Cardiac fibroblast (primary cell): ENCODE results near the gene PPP1R16B.

Experiments used
- DNase-seq, 2 donors: peaks; one replicate each; pipeline versions ENCODE4 v3.0.0 to v3.0.0-alpha.2; 2010; ENCODE audit warnings: low read depth in 2 of 2
- H3K4me3 ChIP-seq, 2 donors: replicated peaks in 1 of 2; 1 replicate in 1 of 2; 2 replicates in 1 of 2; pipeline ENCODE4 v1.5.1; 2011; ENCODE audit warnings: low read depth in 2 of 2, low read length in 2 of 2, mild to moderate bottlenecking in 2 of 2, moderate library complexity in 1 of 2
- TF ChIP-seq, protein P1 (sequence below): IDR thresholded peaks from one replicate; pipeline ENCODE4 v1.5.1; 2011; ENCODE audit warnings: low read depth, mild to moderate bottlenecking, low read length, inconsistent platforms

The PPP1R16B gene

DNA sequence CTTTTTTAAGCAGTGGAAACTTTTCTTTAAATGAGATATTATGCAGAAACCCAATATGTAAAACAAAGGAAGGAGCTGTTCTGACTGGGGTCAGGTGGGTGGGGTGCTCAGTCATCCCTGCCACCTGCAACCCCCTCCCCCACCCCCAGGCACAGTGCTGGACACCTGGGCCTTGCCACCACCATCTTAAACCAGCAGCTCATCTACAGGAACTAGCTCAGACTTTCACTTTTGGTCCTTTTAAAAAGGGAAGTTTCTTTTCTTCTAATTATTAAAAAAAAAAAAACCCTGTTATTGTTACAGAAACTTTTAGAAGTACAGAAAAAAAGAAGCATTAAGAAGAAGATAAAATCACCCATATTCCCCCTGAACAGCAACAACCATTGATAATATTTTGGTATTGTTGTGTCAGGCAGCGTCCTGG lies 37.1 kb downstream of the PPP1R16B start:
- DNase-seq, result no peak
- TF ChIP-seq, protein P1, sequence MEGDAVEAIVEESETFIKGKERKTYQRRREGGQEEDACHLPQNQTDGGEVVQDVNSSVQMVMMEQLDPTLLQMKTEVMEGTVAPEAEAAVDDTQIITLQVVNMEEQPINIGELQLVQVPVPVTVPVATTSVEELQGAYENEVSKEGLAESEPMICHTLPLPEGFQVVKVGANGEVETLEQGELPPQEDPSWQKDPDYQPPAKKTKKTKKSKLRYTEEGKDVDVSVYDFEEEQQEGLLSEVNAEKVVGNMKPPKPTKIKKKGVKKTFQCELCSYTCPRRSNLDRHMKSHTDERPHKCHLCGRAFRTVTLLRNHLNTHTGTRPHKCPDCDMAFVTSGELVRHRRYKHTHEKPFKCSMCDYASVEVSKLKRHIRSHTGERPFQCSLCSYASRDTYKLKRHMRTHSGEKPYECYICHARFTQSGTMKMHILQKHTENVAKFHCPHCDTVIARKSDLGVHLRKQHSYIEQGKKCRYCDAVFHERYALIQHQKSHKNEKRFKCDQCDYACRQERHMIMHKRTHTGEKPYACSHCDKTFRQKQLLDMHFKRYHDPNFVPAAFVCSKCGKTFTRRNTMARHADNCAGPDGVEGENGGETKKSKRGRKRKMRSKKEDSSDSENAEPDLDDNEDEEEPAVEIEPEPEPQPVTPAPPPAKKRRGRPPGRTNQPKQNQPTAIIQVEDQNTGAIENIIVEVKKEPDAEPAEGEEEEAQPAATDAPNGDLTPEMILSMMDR, result no peak
- H3K4me3 ChIP-seq, result no peak overlapping the region

DNA sequence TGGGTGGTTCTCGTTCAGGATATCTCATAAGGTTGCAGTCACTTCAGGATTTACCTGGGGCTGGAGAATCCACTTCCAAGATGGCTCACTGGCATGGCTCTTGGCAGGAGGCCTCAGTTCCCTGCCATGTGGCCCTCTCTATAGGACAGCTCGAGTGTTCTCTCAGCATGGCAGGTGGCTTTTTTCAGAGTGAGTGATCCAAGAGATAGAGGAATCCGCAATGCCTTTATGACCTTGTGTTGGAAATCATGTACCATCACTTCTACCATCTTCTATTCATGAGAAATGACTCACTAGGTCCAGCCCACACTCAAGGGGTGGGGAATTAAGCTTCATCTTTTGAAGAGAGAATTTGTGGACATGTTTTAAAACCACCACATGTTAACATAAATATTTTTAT lies 37.8 kb downstream of the PPP1R16B start:
- no peak overlapping the region for H3K4me3 ChIP-seq
- no peak for DNase-seq

DNA sequence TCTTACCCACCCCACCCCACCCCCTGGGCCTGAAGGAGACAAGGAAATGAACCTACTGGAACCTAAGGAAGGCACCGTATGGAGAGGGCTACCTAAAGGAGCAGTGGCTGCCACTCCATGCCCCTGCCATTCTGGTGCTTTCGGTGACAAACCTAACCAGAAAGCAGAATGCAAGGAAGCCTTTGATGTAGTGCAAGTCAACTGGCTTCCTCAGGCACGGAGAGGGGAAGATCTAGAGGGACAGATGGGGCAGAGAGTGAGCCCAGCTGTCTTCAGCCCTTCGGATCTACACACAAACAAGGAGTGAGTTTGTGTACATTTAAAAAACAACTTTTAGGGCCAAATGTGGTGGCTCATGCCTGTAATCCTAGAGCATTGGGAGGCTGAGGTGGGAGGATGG lies 39.5 kb downstream of the PPP1R16B start:
- no peak overlapping the region for H3K4me3 ChIP-seq
- TF ChIP-seq, protein P1, result no peak
- DNase-seq, result no peak

More for the DNA sequence above, 37.8 kb downstream of the PPP1R16B start:
- TF ChIP-seq, protein P1, result no peak

DNA sequence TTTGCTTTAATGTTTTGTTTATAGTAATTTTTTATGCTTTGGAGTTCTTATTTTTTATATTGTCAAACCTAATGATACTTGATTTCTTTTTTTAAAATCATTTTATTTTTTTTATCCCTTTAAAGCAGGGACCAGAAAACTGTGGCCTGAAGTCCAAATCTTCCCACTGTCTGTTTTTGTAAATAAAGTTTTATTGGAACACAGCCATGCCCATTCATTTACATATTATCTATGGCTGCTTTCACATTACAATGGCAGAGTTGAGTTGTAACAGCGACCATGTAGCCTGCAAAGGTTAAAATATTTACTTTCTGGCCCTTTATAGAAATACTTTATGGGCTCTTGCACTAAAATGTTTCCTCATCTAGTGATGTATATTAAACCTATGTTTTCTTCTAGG lies 42.3 kb downstream of the PPP1R16B start:
- DNase-seq, result no peak
- TF ChIP-seq, protein P1, result no peak

DNA sequence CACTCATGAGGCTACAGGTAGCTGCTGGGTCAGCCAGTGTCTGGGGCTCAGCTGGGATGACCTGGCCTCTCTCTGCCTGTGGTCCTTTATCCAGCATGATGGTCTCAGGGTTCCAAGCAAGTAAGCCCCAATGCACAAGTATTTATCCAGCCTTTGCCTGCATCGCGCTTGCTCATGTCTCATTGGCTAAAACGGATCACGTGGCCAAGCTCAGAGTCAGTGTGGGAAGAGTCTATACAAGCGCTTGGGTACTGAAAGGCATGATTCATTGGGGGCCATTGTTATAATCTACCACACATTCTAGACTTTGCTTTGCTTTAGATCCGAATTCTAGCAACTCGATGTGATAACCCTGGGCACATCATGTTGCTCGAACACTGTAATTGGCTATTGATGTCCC lies 48.3 kb downstream of the PPP1R16B start:
- H3K4me3 ChIP-seq, result no peak overlapping the region
- DNase-seq, result no peak
- TF ChIP-seq, protein P1, result no peak

More for the DNA sequence above, 42.3 kb downstream of the PPP1R16B start:
- H3K4me3 ChIP-seq, result no peak overlapping the region

DNA sequence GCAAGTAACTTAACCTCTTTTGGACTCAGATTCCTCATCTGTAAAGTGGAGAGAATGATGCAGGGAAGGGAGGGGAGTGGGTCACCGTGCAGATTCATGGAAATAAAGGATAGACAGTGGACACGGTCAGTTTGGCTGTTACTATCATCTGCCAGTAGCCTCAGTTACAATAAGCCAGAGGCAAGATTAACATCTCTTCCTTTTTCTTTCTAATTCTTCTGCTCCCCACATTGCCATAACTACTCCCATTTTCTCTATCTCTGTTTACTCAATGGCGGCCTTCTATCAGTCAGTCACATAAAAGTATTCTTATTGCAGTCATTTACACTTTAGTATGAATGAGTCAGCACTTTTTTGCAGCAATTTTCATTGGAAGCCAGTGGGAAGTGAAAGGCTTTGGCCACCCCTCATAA lies 49.2 kb downstream of the PPP1R16B start:
- TF ChIP-seq, protein P1, result no peak
- no peak overlapping the region for H3K4me3 ChIP-seq
- DNase-seq, result no peak

DNA sequence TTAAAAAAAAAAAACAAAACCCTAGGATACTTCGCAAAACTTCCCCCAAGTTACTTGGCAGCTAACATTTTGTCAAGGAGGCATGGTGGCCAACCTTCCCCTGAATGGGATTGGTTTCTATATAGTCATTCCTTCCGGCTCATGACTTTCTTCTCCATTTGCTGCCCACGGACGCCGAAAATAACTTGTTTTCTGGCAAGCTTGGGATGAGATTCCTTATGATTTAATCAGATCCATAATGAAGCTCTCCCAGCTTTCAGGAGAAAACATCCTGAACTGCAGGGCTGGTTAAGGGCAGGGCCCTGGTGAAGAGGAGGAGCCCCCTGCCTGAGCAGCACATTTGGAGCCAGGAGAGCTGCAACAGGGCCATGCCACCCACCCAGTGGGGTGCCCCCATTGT lies 49.9 kb downstream of the PPP1R16B start:
- H3K4me3 ChIP-seq, result no peak overlapping the region
- TF ChIP-seq, protein P1, result no peak
- peak; percentile 10 to 31 for DNase-seq
